Neural progenitor cell (in vitro differentiated cells): ENCODE measurements around the gene VPS16. TPM values are rescaled to one million over a fixed set of nuclear protein-coding genes. Genes with fewer than 3 reads are reported as not detected.

Experiments
- DNase-seq: peaks from one replicate; pipeline ENCODE4 v3.0.0-alpha.2; 2016; ENCODE audit warnings: low spot score
- H2AFZ ChIP-seq: fragments of 200-600 bp; sonication (generic); replicated peaks from 2 replicates; pipeline ENCODE4 v1.6.1; 2016; ENCODE audit warnings: antibody characterized with exemption
- H3F3A ChIP-seq: fragments of 200-600 bp; sonication (generic); 2 replicates; pipeline ENCODE4 v1.6.1; 2016; ENCODE audit warnings: antibody characterized with exemption, low read depth
- H3K27ac ChIP-seq: fragments of 200-600 bp; sonication (generic); 2 replicates; pipeline ENCODE4 v1.5.1; 2016; ENCODE audit warnings: mild to moderate bottlenecking
- H3K27me3 ChIP-seq: fragments of 200-600 bp; sonication (generic); 2 replicates; pipeline ENCODE4 v1.6.1; 2016; ENCODE audit warnings: mild to moderate bottlenecking, moderate library complexity
- H3K36me3 ChIP-seq: fragments of 200-600 bp; sonication (generic); 2 replicates; pipeline ENCODE4 v1.5.1; 2016
- H3K4me1 ChIP-seq: fragments of 200-600 bp; sonication (generic); 2 replicates; pipeline ENCODE4 v1.6.1; 2016; ENCODE audit warnings: mixed run types
- H3K4me2 ChIP-seq: fragments of 200-600 bp; sonication (generic); 2 replicates; pipeline ENCODE4 v1.6.1; 2016
- H3K4me3 ChIP-seq: fragments of 200-600 bp; sonication (generic); 2 replicates; pipeline ENCODE4 v1.5.1; 2016
- H3K79me2 ChIP-seq: fragments of 200-600 bp; sonication (generic); 2 replicates; pipeline ENCODE4 v1.6.1; 2016; ENCODE audit warnings: low read depth
- H3K9ac ChIP-seq: fragments of 200-600 bp; sonication (generic); 2 replicates; pipeline ENCODE4 v1.6.1; 2016
- H3K9me3 ChIP-seq: fragments of 200-600 bp; sonication (generic); 2 replicates; pipeline ENCODE4 v1.5.1; 2016; ENCODE audit warnings: low read depth
- H4K20me1 ChIP-seq: fragments of 200-600 bp; sonication (generic); 2 replicates; pipeline ENCODE4 v1.6.1; 2016; ENCODE audit warnings: low read depth
- H3K27ac Mint-ChIP-seq: 3 replicates; pipeline ENCODE4 v1.8.0; 2021; ENCODE audit warnings: mixed read lengths
- H3K27me3 Mint-ChIP-seq: 2 replicates; pipeline ENCODE4 v1.8.0; 2022; ENCODE audit warnings: low read depth, mild to moderate bottlenecking, inconsistent platforms, moderate library complexity, mixed read lengths; ENCODE audit not compliant: insufficient read depth
- H3K36me3 Mint-ChIP-seq: 3 replicates; pipeline ENCODE4 v1.8.0; 2021; ENCODE audit warnings: mixed read lengths
- H3K4me1 Mint-ChIP-seq: 3 replicates; pipeline ENCODE4 v1.8.0; 2021; ENCODE audit warnings: mixed read lengths
- H3K4me3 Mint-ChIP-seq: 3 replicates; pipeline ENCODE4 v1.8.0; 2021; ENCODE audit warnings: mild to moderate bottlenecking, moderate library complexity, mixed read lengths
- H3K9me3 Mint-ChIP-seq: 3 replicates; pipeline ENCODE4 v1.8.0; 2020; ENCODE audit warnings: mixed read lengths
- CTCF ChIP-seq: fragments of 200-600 bp; sonication (generic); IDR thresholded peaks from 2 replicates; pipeline ENCODE4 v1.5.1; 2017; ENCODE audit warnings: antibody characterized with exemption, mild to moderate bottlenecking
- EZH2 ChIP-seq: fragments of 200-600 bp; sonication (generic); IDR thresholded peaks from 2 replicates; pipeline ENCODE4 v1.6.1; 2017; ENCODE audit warnings: antibody characterized with exemption, mild to moderate bottlenecking, moderate library complexity
- EZH2phosphoT487 ChIP-seq: fragments of 200-600 bp; sonication (generic); IDR thresholded peaks from 2 replicates; pipeline ENCODE4 v1.6.1; 2017; ENCODE audit warnings: antibody characterized with exemption
- total RNA-seq: library from RNA; depleted of rRNA; stranded (reverse); fragments of >200 nt; gene quantifications from 2 replicates; pipeline ENCODE4 v1.2.3, GENCODE V29; 2015; ENCODE audit warnings: low replicate concordance

VPS16 gene
- total RNA-seq, 1 donor from 2014 or later: 27.6 TPM

GRCh38 chr20:2889209-2889608, 48.7 kb downstream of the VPS16 start:
- DNase-seq: no peak
- Mint-ChIP-seq H3K4me3 (no peak overlapping the region), H3K4me1 (no peaks in the 10 kb centered on the region), H3K9me3 (peaks cover 18% of the 10 kb centered on the region), H3K27ac (no peak overlapping the region), H3K27me3 (no peaks in the 10 kb centered on the region), H3K36me3 (peaks cover 27% of the 10 kb centered on the region)
- H3K9me3 ChIP-seq: no peaks in the 10 kb centered on the region
- TF ChIP-seq CTCF: no peak
- no peak for TF ChIP-seq EZH2phosphoT487
- TF ChIP-seq EZH2: no peak
- H3K79me2 ChIP-seq: peaks cover 99% of the 10 kb centered on the region
- no peak overlapping the region for H3K27ac ChIP-seq
- H3K4me2 ChIP-seq: no peak overlapping the region
- no peak overlapping the region for H3K9ac ChIP-seq
- H3K36me3 ChIP-seq: no peaks in the 10 kb centered on the region
- H3K4me1 ChIP-seq: no peaks in the 10 kb centered on the region
- no peak overlapping the region for H2AFZ ChIP-seq
- no peaks in the 10 kb centered on the region for H3K27me3 ChIP-seq
- no peak overlapping the region for H3K4me3 ChIP-seq
- peaks cover 74% of the 10 kb centered on the region for H4K20me1 ChIP-seq
- no peaks in the 10 kb centered on the region for H3F3A ChIP-seq

- TF ChIP-seq CTCF: no peak
- no peak for TF ChIP-seq EZH2phosphoT487
- no peak for TF ChIP-seq EZH2
- H3K36me3 Mint-ChIP-seq: peaks cover 28% of the 10 kb centered on the region
- peaks cover 22% of the 10 kb centered on the region for H3K9me3 Mint-ChIP-seq
- H3K4me1 ChIP-seq: no peaks in the 10 kb centered on the region
- H3K9ac ChIP-seq: no peak overlapping the region
- no peaks in the 10 kb centered on the region for H3K9me3 ChIP-seq
- no peak overlapping the region for H3K27ac Mint-ChIP-seq
- H3F3A ChIP-seq: no peaks in the 10 kb centered on the region
- H2AFZ ChIP-seq: no peak overlapping the region
- no peak overlapping the region for H3K27ac ChIP-seq
- no peak overlapping the region for H3K4me2 ChIP-seq
- peaks cover 70% of the 10 kb centered on the region for H4K20me1 ChIP-seq
- H3K4me1 Mint-ChIP-seq: no peaks in the 10 kb centered on the region
- no peak overlapping the region for H3K4me3 Mint-ChIP-seq
- no peak overlapping the region for H3K4me3 ChIP-seq
- peaks cover 2% of the 10 kb centered on the region for H3K27me3 Mint-ChIP-seq
- H3K27me3 ChIP-seq: no peaks in the 10 kb centered on the region
- H3K36me3 ChIP-seq: no peaks in the 10 kb centered on the region
- H3K79me2 ChIP-seq: peaks cover 99% of the 10 kb centered on the region
- DNase-seq: no peak
Measured at GRCh38 chr20:2889797-2890196, 49.3 kb downstream of the VPS16 start.

GRCh38 chr20:2890742-2891141, 50.2 kb downstream of the VPS16 start:
- Histone ChIP-seq H3K79me2 (peaks cover 99% of the 10 kb centered on the region), H3K9me3 (no peaks in the 10 kb centered on the region), H3K4me2 (no peak overlapping the region), H3F3A (no peaks in the 10 kb centered on the region), H3K9ac (no peak overlapping the region), H3K27ac (no peak overlapping the region), H3K4me3 (no peak overlapping the region), H4K20me1 (peaks cover 62% of the 10 kb centered on the region), H3K4me1 (no peaks in the 10 kb centered on the region), H2AFZ (no peak overlapping the region), H3K36me3 (no peaks in the 10 kb centered on the region), H3K27me3 (no peaks in the 10 kb centered on the region)
- Mint-ChIP-seq H3K27me3 (peaks cover 2% of the 10 kb centered on the region), H3K4me1 (no peaks in the 10 kb centered on the region), H3K4me3 (no peak overlapping the region), H3K36me3 (peaks cover 26% of the 10 kb centered on the region), H3K9me3 (peaks cover 19% of the 10 kb centered on the region), H3K27ac (no peak overlapping the region)
- TF ChIP-seq EZH2phosphoT487: no peak
- no peak for TF ChIP-seq EZH2
- no peak for TF ChIP-seq CTCF
- no peak for DNase-seq
